SIG-M5 treated with dmso at 0.1 percent for 504 hours (cell line): ENCODE results near the gene FREY1.

Experiments used
- DNase-seq: peaks from one replicate; lab custom pipeline; 2025; ENCODE audit not compliant: unreplicated experiment; lab: John Stamatoyannopoulos, UW

Gene FREY1

GRCh38 chr11:45928535-45929215, 21.6 kb upstream of the FREY1 start:
- no peak for DNase-seq

GRCh38 chr11:45927684-45928413, 20.8 kb upstream of the FREY1 start:
- DNase-seq, result no peak

- no peak for DNase-seq
Measured at GRCh38 chr11:45927332-45927683, 20.2 kb upstream of the FREY1 start.

GRCh38 chr11:45926536-45927331, 19.7 kb upstream of the FREY1 start:
- DNase-seq, result no peak

GRCh38 chr11:45926001-45926401, 18.9 kb upstream of the FREY1 start:
- no peak for DNase-seq

GRCh38 chr11:45925550-45925949, 18.5 kb upstream of the FREY1 start:
- DNase-seq, result no peak

GRCh38 chr11:45924927-45925326, 17.9 kb upstream of the FREY1 start:
- DNase-seq, result no peak

- no peak for DNase-seq
Measured at GRCh38 chr11:45924036-45924915, 17.2 kb upstream of the FREY1 start.

- no peak for DNase-seq
Measured at GRCh38 chr11:45922425-45923082, 15.5 kb upstream of the FREY1 start, which contains the start of gene LARGE2. Gene LARGE2 (plus strand): TSS chr11:45922656. CDS start chr11:45922883, 227 bp downstream.

GRCh38 chr11:45921561-45922424, 14.7 kb upstream of the FREY1 start:
- DNase-seq, result no peak

GRCh38 chr11:45920531-45921477, 13.7 kb upstream of the FREY1 start:
- DNase-seq, result no peak

GRCh38 chr11:45919806-45920530, 12.9 kb upstream of the FREY1 start:
- no peak for DNase-seq

GRCh38 chr11:45918962-45919675, 12.0 kb upstream of the FREY1 start:
- no peak for DNase-seq

GRCh38 chr11:45918331-45918941, 11.4 kb upstream of the FREY1 start:
- DNase-seq, result peak; percentile 65

GRCh38 chr11:45917623-45918330, 10.7 kb upstream of the FREY1 start, which contains the start of gene PEX16:
Gene PEX16 (minus strand): TSS chr11:45917877. CDS start chr11:45917811, 66 bp downstream.
- peak; percentile 98 for DNase-seq

GRCh38 chr11:45917286-45917622, 10.2 kb upstream of the FREY1 start:
- DNase-seq, result no peak
